GM10266 (cell line): ENCODE data around the gene TCERG1L.

Source experiments
- DNase-seq: peaks from one replicate; pipeline ENCODE4 v3.0.0; 2012; ENCODE audit errors: extremely low spot score
- TF ChIP-seq, protein P1 (sequence below): IDR thresholded peaks from 2 replicates; pipeline ENCODE4 v1.5.1; 2012; ENCODE audit warnings: mild to moderate bottlenecking, low read depth; ENCODE audit not compliant: control insufficient read depth, insufficient read depth; ENCODE audit errors: missing control alignments

The TCERG1L gene

DNA sequence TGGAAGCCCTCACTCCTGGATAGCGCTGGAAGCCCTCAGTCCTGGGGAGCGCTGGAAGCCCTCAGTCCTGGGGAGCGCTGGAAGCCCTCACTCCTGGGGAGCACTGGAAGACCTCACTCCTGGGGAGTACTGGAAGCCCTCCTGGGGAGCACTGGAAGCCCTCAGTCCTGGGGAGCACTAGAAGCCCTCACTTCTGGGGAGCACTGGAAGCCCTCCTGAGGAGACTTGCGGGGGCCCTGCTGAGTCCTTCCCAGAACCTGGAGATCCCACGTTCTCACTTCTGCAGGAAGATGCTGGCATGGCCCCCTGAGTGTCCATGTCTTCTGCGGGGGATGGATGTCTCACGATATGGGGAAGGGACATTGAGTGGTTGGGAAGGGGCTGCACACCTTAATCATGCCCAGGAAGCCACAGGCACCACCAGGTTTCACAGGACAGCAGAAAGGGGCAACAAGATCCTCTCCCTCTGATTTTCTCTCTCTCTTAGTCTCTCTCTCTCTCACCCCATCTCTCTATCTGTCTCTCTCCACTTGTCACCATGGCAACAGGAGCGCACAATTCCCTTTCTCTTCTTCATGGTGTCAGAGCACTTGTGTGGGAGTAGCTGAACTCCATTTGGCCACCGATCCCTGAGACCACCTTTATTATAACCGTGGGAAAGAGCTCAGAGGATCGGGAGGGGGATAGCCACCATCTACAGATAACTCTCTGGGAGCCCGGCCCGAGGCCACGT, 267.0 kb downstream of the TCERG1L start:
- DNase-seq, result no peak

DNA sequence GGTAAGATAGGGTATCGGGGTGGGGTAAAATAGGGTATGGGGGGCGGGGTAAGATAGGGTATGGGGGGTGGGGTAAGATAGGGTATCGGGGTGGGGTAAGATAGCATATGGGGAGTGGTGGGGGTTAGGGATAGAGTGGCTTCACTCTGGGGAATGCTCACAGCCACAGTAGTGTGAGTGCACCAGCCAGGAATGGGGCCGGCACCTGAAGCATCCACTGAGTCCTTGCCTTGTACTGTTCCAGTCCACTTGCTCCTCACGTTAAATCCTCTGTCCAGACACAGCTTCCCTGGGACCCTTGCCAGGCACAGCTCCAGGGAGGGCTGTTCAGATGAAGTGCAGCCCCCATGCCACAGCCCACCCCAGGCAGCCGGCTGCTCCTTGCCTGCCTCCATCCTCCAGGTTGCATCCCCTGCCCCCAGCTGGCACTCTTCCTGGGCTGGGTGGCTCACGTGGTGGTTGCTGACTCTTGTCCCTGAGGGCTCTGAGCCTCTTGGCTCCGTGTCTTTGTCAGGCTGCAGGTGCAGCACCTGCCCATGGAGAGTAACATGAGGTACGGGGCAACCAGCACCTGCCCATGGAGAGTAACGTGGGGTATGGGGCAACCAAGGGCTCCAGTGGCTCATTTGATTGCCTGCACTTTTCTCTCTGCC, 268.4 kb downstream of the TCERG1L start:
- DNase-seq, result no peak

More for the DNA sequence above, 267.0 kb downstream of the TCERG1L start:
- TF ChIP-seq, protein P1, sequence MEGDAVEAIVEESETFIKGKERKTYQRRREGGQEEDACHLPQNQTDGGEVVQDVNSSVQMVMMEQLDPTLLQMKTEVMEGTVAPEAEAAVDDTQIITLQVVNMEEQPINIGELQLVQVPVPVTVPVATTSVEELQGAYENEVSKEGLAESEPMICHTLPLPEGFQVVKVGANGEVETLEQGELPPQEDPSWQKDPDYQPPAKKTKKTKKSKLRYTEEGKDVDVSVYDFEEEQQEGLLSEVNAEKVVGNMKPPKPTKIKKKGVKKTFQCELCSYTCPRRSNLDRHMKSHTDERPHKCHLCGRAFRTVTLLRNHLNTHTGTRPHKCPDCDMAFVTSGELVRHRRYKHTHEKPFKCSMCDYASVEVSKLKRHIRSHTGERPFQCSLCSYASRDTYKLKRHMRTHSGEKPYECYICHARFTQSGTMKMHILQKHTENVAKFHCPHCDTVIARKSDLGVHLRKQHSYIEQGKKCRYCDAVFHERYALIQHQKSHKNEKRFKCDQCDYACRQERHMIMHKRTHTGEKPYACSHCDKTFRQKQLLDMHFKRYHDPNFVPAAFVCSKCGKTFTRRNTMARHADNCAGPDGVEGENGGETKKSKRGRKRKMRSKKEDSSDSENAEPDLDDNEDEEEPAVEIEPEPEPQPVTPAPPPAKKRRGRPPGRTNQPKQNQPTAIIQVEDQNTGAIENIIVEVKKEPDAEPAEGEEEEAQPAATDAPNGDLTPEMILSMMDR, result no peak

More for the DNA sequence above, 268.4 kb downstream of the TCERG1L start:
- TF ChIP-seq, protein P1, result no peak
